Type B pancreatic cell (in vitro differentiated cells): ENCODE measurements around the gene SNX33. TPM values are rescaled to one million over a fixed set of nuclear protein-coding genes. Genes with fewer than 3 reads are reported as not detected.

Source experiments
- DNase-seq: peaks from one replicate; pipeline ENCODE4 v3.0.0; 2021; ENCODE audit warnings: mixed read lengths; ENCODE audit not compliant: unreplicated experiment; ENCODE audit errors: extremely low spot score
- H3K27ac Mint-ChIP-seq: 2 replicates; pipeline ENCODE4 v1.8.0; 2021; ENCODE audit warnings: mild to moderate bottlenecking, mixed read lengths
- H3K27me3 Mint-ChIP-seq: 2 replicates; pipeline ENCODE4 v1.8.0; 2021; ENCODE audit warnings: mixed read lengths
- H3K36me3 Mint-ChIP-seq: 2 replicates; pipeline ENCODE4 v1.8.0; 2021; ENCODE audit warnings: mixed read lengths
- H3K4me1 Mint-ChIP-seq: one replicate; pipeline ENCODE4 v1.8.0; 2021; ENCODE audit warnings: mixed read lengths; ENCODE audit not compliant: unreplicated experiment
- H3K4me3 Mint-ChIP-seq: 2 replicates; pipeline ENCODE4 v1.8.0; 2021; ENCODE audit warnings: mild to moderate bottlenecking, mixed read lengths
- H3K9me3 Mint-ChIP-seq: 2 replicates; pipeline ENCODE4 v1.8.0; 2021; ENCODE audit warnings: mixed read lengths
- CTCF ChIP-seq: fragments of 200-600 bp; sonication (generic); conservative IDR thresholded peaks from 2 replicates; pipeline ENCODE4 v1.5.0; 2021; ENCODE audit warnings: antibody characterized with exemption, mild to moderate bottlenecking
- long read RNA-seq: library from polyadenylated mRNA; unstranded; transcript quantifications from one replicate; pipeline ENCODE4 v2.0.0, GENCODE V29; 2020
- total RNA-seq: library from RNA; stranded (reverse); gene quantifications from 2 replicates; pipeline ENCODE4 v1.2.1, GENCODE V29; 2021; ENCODE audit warnings: low replicate concordance

The SNX33 gene
- 24.9 and 34.3 TPM in 2 replicates for total RNA-seq
- long read RNA-seq, full-length matches to known transcripts = 2 of 3 reads
- long read RNA-seq, partial matches to known transcripts = 0 of 3 reads
- long read RNA-seq, other reads (novel, unspliced or antisense) = 1 of 3 reads

- Mint-ChIP-seq H3K9me3 (no peaks in the 10 kb centered on the region), H3K4me1 (peaks cover 45% of the 10 kb centered on the region), H3K27ac (peak within 1 kb of the TSS; percentile 86), H3K36me3 (peaks cover 21% of the 10 kb centered on the region), H3K4me3 (peak within 1 kb of the TSS; percentile 95), H3K27me3 (no peaks in the 10 kb centered on the region)
- peak; percentile 70 for TF ChIP-seq CTCF
- DNase-seq = peak; percentile 81
Measured at GRCh38 chr15:75647370-75648155, at the start of gene SNX33. Gene SNX33, plus strand, starts transcription at chr15:75647912. Its CDS starts 1,191 bp downstream, at chr15:75649103.

DNA sequence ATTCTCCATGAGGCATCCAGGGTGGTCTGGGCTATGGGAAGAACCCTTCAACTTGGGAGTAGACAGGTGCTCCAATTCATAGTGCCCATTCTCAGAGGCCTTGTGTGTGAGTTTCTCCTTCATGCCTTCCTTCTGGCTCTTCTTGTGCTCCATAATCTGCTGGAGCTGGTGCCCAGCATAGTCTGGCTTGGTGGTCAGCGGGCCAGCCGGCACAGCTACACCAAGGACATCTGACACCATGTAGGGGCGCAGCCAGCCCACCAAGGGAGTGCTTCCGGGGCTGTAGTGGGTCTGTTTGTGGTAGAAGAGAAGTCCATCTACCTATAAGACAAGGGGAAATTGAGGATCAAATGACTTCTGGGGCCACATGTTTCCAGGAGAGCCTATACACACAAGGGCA, 49.4 kb upstream of the SNX33 start:
- Mint-ChIP-seq H3K4me1 (peaks cover 5% of the 10 kb centered on the region), H3K9me3 (no peaks in the 10 kb centered on the region), H3K36me3 (peaks cover 9% of the 10 kb centered on the region), H3K27me3 (no peaks in the 10 kb centered on the region), H3K4me3 (no peak overlapping the region), H3K27ac (no peak overlapping the region)
- DNase-seq = no peak
- no peak for TF ChIP-seq CTCF

- Mint-ChIP-seq H3K27ac (no peak overlapping the region), H3K36me3 (peaks cover 9% of the 10 kb centered on the region), H3K4me3 (no peak overlapping the region), H3K9me3 (no peaks in the 10 kb centered on the region), H3K4me1 (peaks cover 5% of the 10 kb centered on the region), H3K27me3 (no peaks in the 10 kb centered on the region)
- DNase-seq = no peak
- no peak for TF ChIP-seq CTCF
Measured at GRCh38 chr15:75599401-75599800, 48.3 kb upstream of the SNX33 start.

GRCh38 chr15:75606026-75606425, 41.7 kb upstream of the SNX33 start:
- Mint-ChIP-seq H3K27me3 (no peaks in the 10 kb centered on the region), H3K4me3 (no peak overlapping the region), H3K4me1 (no peaks in the 10 kb centered on the region), H3K9me3 (no peaks in the 10 kb centered on the region), H3K36me3 (peaks cover 18% of the 10 kb centered on the region), H3K27ac (no peak overlapping the region)
- no peak for TF ChIP-seq CTCF
- DNase-seq = no peak

GRCh38 chr15:75606711-75607699, 40.7 kb upstream of the SNX33 start:
- Mint-ChIP-seq H3K36me3 (peaks cover 18% of the 10 kb centered on the region), H3K9me3 (no peaks in the 10 kb centered on the region), H3K4me1 (no peaks in the 10 kb centered on the region), H3K27ac (no peak overlapping the region), H3K27me3 (no peaks in the 10 kb centered on the region), H3K4me3 (no peak overlapping the region)
- TF ChIP-seq CTCF = no peak
- no peak for DNase-seq
